ENCODE results near the gene FMN1.

DNA sequence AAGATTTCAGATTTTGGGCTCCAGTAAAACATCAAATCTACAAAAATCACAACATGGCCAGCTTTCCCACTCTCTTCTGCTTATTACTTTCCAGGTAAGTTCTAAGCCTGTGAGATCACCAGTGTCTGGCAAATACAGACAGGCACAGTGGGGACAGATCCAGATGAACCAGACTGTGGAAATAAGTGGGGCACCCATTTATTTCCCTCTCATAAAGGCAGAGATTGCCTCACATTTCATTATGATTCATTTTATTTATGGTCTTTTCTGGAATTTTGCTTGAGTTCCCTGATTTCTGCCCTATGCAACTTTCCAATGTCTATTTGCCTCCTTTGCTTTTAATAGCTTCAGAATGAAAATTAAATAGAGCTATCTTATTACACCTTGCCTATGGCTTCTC lies 409.9 kb downstream of the FMN1 start:
- TF ChIP-seq, protein P1, sequence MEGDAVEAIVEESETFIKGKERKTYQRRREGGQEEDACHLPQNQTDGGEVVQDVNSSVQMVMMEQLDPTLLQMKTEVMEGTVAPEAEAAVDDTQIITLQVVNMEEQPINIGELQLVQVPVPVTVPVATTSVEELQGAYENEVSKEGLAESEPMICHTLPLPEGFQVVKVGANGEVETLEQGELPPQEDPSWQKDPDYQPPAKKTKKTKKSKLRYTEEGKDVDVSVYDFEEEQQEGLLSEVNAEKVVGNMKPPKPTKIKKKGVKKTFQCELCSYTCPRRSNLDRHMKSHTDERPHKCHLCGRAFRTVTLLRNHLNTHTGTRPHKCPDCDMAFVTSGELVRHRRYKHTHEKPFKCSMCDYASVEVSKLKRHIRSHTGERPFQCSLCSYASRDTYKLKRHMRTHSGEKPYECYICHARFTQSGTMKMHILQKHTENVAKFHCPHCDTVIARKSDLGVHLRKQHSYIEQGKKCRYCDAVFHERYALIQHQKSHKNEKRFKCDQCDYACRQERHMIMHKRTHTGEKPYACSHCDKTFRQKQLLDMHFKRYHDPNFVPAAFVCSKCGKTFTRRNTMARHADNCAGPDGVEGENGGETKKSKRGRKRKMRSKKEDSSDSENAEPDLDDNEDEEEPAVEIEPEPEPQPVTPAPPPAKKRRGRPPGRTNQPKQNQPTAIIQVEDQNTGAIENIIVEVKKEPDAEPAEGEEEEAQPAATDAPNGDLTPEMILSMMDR (IDR thresholded peaks at IDR 0.05) = no peak
- TF ChIP-seq POLR2A (IDR thresholded peaks at IDR 0.05) (no peak), POLR2AphosphoS5 (IDR thresholded peaks at IDR 0.05) (no peak)
